Heart right ventricle (tissue), 16 donors: ENCODE measurements around the gene TMOD1. TPM values are rescaled to one million over a fixed set of nuclear protein-coding genes. Genes with fewer than 3 reads are reported as not detected.
A peak's percentile ranks its signal among the peaks of the same experiment; 100 is the strongest.

Experiments used
- ATAC-seq, 8 donors: fragments of 200-7000 bp; cut with Tn5 transposase; one replicate each; pipeline ENCODE4 v1.9.1; 2020; ENCODE audit warnings: mild to moderate bottlenecking in 8 of 8, moderate library complexity in 8 of 8, moderate number of reproducible peaks in 1 of 8
- DNase-seq, 2 donors: peaks; one replicate each; pipeline ENCODE4 v3.0.0-alpha.2; 2020
- H3K27ac ChIP-seq, 10 donors: fragments of 200-600 bp; sonication (generic) in 2 of 10; one replicate each; pipeline versions ENCODE4 v1.5.0 to v1.8.0; 2020 to 2022; ENCODE audit warnings: mild to moderate bottlenecking in 3 of 10
- H3K27me3 ChIP-seq, 7 donors: fragments of 200-600 bp; one replicate each; pipeline ENCODE4 v1.8.0; 2021 to 2022; ENCODE audit warnings: mild to moderate bottlenecking in 2 of 7
- H3K36me3 ChIP-seq, 9 donors: fragments of 200-600 bp; sonication (generic) in 1 of 9; one replicate each; pipeline versions ENCODE4 v1.5.0 to v1.8.0; 2020 to 2022; ENCODE audit warnings: mild to moderate bottlenecking in 2 of 9
- H3K4me1 ChIP-seq, 9 donors: fragments of 200-600 bp; sonication (generic) in 1 of 9; one replicate each; pipeline versions ENCODE4 v1.5.0 to v1.8.0; 2020 to 2022; ENCODE audit warnings: mild to moderate bottlenecking in 4 of 9
- H3K4me3 ChIP-seq, 10 donors: fragments of 200-600 bp; sonication (generic) in 2 of 10; one replicate each; pipeline versions ENCODE4 v1.5.0 to v1.8.0; 2020 to 2022; ENCODE audit warnings: mild to moderate bottlenecking in 7 of 10, moderate library complexity in 2 of 10
- H3K9me3 ChIP-seq, 11 donors: fragments of 200-600 bp in 10 of 11; sonication (generic) in 2 of 11; one replicate each; pipeline versions ENCODE4 v1.5.0 to v1.8.0; 2013 to 2022; ENCODE audit warnings: mild to moderate bottlenecking in 2 of 11, control low read depth in 1 of 11, moderate library complexity in 1 of 11
- WGBS, 2 donors: extraction: QIAGEN DNeasy Blood & Tissue Kit; methylation state at CpG; one replicate each; pipeline ENCODE4 v1.1.7; 2013; ENCODE audit warnings: inconsistent platforms in 1 of 2; 5-methylcytosine and 5-hydroxymethylcytosine counted together
- intact Hi-C, 10 donors: fragments of 100-400 bp; cut with DNase I; formaldehyde crosslinking; loops; one replicate each; pipeline versions ENCODE4 v1.11.1 to v1.14.2; 2022
- polyA plus RNA-seq, 2 donors: library from polyadenylated mRNA; stranded (reverse); fragments of 200-250 nt; gene quantifications; one replicate each; pipeline ENCODE4 v1.2.3, GENCODE V29; 2013
- total RNA-seq, 10 donors: library from RNA; stranded (reverse); fragmentation: NEBNext Ultra II Directional in 3 of 10; extraction: Animal tissue kit (Norgen Biotek cat#: 25700) in 3 of 10; gene quantifications; one replicate each; pipeline versions ENCODE4 v1.2.1 to v1.2.4, GENCODE V29; 2021 to 2023
- TF ChIP-seq, protein P1 (sequence below), 9 donors: fragments of 200-600 bp; sonication (generic) in 2 of 9; IDR thresholded peaks; one replicate each; pipeline versions ENCODE4 v1.5.0 to v1.8.0; 2021 to 2022; ENCODE audit warnings: antibody characterized with exemption in 9 of 9, mild to moderate bottlenecking in 5 of 9, moderate library complexity in 1 of 9
- donor health status: Arrhythmogenic right ventricular cardiomyopathy.
- donor health status: ischemic (EF 13 %, LVEDD 7.1; RV severe dilation, severe dysfunction).
- donor health status: healthy with polysubstance abuse.
- donor health status: DM: no; HTN: yes; CAD: no.
- donor health status: DM: no; HTN: no; CAD: no.
- donor health status: ischemic (EF 25% LVEDD 6.9; RV normal size, moderate dysfunction).
- donor health status: ischemic (EF 25% LVEDD 5.7; RV mildly dilated, moderate dysfunction).
- donor health status: healthy.
- donor health status: DM: yes; HTN: yes; CAD: no.
- donor health status: Ischemic cardiomyopathy.
- donor health status: ischemic (EF 35%, LVEDD 5.7; RV mildly dilated, moderate dysfunction).
- donor health status: nonischemic (EF 11% LVEDD 7.7; RV severe dilation, severe dysfunction).
- donor health status: DM: yes; HTN: yes; CAD: no.
- donor health status: PGD.
- donor health status: ischemic (EF 29% LVEDD 5.4; RV normal size, mild dysfunction).
- donor health status: nonischemic (EF 23%, LVEDD 6.1; RV moderate dilation, normal function).

The TMOD1 gene
- total and polyA plus RNA-seq, 12 donors = 83.7 to 203 (median 176) TPM

DNA sequence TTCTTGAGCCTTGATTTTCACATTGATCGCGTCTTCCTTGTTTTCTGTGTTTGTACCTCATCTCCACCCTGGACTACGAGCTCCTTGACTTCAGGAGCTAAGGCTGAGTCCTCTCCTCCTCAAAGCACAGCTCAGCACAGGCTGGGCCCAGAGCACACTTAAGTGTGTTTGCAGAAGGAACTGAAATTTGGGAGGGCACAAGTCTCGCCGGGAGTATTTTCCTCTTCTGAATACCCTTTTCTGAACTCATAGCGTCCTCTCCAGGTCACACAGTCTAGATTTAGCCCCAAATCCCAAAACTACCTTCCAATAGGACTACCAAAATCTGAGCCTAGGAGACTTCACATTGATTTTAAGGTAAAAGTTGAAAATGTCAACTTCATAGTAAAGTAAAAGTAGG is 90.1 kb downstream of the TMOD1 start:
- H3K27ac ChIP-seq = no peak overlapping the region
- intact Hi-C loops = loop anchor here in 3 of 10 donors (5.0 to 10.0 kb wide), 2 partner anchors 87 to 124 kb away; partner anchors contain the start of gene TMOD1 (in 2 of the 3)
- DNase-seq (no peak), ATAC-seq (no peak)
- TF ChIP-seq, protein P1, sequence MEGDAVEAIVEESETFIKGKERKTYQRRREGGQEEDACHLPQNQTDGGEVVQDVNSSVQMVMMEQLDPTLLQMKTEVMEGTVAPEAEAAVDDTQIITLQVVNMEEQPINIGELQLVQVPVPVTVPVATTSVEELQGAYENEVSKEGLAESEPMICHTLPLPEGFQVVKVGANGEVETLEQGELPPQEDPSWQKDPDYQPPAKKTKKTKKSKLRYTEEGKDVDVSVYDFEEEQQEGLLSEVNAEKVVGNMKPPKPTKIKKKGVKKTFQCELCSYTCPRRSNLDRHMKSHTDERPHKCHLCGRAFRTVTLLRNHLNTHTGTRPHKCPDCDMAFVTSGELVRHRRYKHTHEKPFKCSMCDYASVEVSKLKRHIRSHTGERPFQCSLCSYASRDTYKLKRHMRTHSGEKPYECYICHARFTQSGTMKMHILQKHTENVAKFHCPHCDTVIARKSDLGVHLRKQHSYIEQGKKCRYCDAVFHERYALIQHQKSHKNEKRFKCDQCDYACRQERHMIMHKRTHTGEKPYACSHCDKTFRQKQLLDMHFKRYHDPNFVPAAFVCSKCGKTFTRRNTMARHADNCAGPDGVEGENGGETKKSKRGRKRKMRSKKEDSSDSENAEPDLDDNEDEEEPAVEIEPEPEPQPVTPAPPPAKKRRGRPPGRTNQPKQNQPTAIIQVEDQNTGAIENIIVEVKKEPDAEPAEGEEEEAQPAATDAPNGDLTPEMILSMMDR (IDR thresholded peaks at IDR 0.05) = no peak
- peaks cover 0 to 28% (median 4%) of the 10 kb centered on the region in 9 donors for H3K36me3 ChIP-seq
- H3K9me3 ChIP-seq = peaks cover 0 to 5% (median 0%) of the 10 kb centered on the region in 11 donors
- no peaks in the 10 kb centered on the region for H3K27me3 ChIP-seq
- H3K4me1 ChIP-seq = peaks cover 0 to 39% (median 20%) of the 10 kb centered on the region in 9 donors
- WGBS, 2 donors = 84 to 87% methylated on average over 6 of the region's 6 CpGs
- no peak overlapping the region for H3K4me3 ChIP-seq

GRCh38 chr9:97592126-97592525 is 90.7 kb downstream of the TMOD1 start:
- H3K4me3 ChIP-seq = no peak overlapping the region
- H3K9me3 ChIP-seq = no peaks in the 10 kb centered on the region
- no peak overlapping the region for H3K27ac ChIP-seq
- H3K36me3 ChIP-seq = peaks cover 0 to 28% (median 4%) of the 10 kb centered on the region in 9 donors
- peaks cover 0 to 42% (median 20%) of the 10 kb centered on the region in 9 donors for H3K4me1 ChIP-seq
- DNase-seq = no peak
- TF ChIP-seq, protein P1 (IDR thresholded peaks at IDR 0.05) = no peak
- no peak for ATAC-seq
- intact Hi-C loops = loop anchor here in 3 of 10 donors (5.0 to 10.0 kb wide), 2 partner anchors 87 to 125 kb away; partner anchors contain the start of gene TMOD1 (in 2 of the 3)
- 60 to 84% methylated on average over 1 of the region's 1 CpG for WGBS, 2 donors
- no peaks in the 10 kb centered on the region for H3K27me3 ChIP-seq

- Histone ChIP-seq H3K27me3 (no peaks in the 10 kb centered on the region), H3K9me3 (no peaks in the 10 kb centered on the region), H3K27ac (peak overlapping the region; percentile 44 to 78 (median 68)), H3K4me3 (no peak overlapping the region), H3K36me3 (peaks cover 0 to 28% (median 4%) of the 10 kb centered on the region in 9 donors), H3K4me1 (peaks cover 4 to 61% (median 27%) of the 10 kb centered on the region in 9 donors)
- DNase-seq (no peak), ATAC-seq (peak in 1 of 8 donors; percentile 9)
- intact Hi-C loops = loop anchor here in 3 of 10 donors (5.0 to 10.0 kb wide), 2 partner anchors 89 to 127 kb away; partner anchors contain the start of gene TMOD1 (in 2 of the 3)
- 62 to 73% methylated on average over 4 of the region's 4 CpGs for WGBS, 2 donors
- TF ChIP-seq, protein P1 (IDR thresholded peaks at IDR 0.05) = no peak
Observed at GRCh38 chr9:97593960-97594359, 92.5 kb downstream of the TMOD1 start.

- DNase-seq (peak; percentile 54 to 60), ATAC-seq (peak; percentile 37 to 85 (median 76))
- TF ChIP-seq, protein P1 (IDR thresholded peaks at IDR 0.05) = no peak
- Histone ChIP-seq H3K4me3 (no peak overlapping the region), H3K27ac (peak overlapping the region; percentile 44 to 78 (median 68)), H3K9me3 (no peaks in the 10 kb centered on the region), H3K27me3 (no peaks in the 10 kb centered on the region), H3K4me1 (peaks cover 4 to 66% (median 29%) of the 10 kb centered on the region in 9 donors), H3K36me3 (peaks cover 0 to 32% (median 7%) of the 10 kb centered on the region in 9 donors)
- intact Hi-C loops = loop anchor here in 3 of 10 donors (5.0 to 10.0 kb wide), 2 partner anchors 90 to 127 kb away; partner anchors contain the start of gene TMOD1 (in 2 of the 3)
- 47 to 67% methylated on average over 11 of the region's 11 CpGs for WGBS, 2 donors
Observed at GRCh38 chr9:97594381-97594921, 93.0 kb downstream of the TMOD1 start.
